Panc1 (cell line): Measurements from ENCODE around the gene RABL3. TPM values are rescaled to one million over a fixed set of nuclear protein-coding genes. Genes with fewer than 3 reads are reported as not detected.

Experiments
- ATAC-seq: fragments of 200-7000 bp; cut with Tn5 transposase; 2 replicates; pipeline ENCODE4 v1.9.1; 2020; ENCODE audit warnings: mild to moderate bottlenecking, moderate library complexity
- BruUV-seq: library from RNA; stranded (reverse); fragments of 400-500 nt; replicated peaks from 2 replicates; lab custom pipeline; 2021; lab: Mats Ljungman, UMichigan
- CTCF ChIA-PET: fragments of 300-600 bp; sonication (Branson Sonifier 250); formaldehyde crosslinking; loops from one replicate; lab custom pipeline; 2022; ENCODE audit warnings: antibody characterized with exemption; lab: Charles Lee
- POLR2A ChIA-PET: fragments of 300-600 bp; sonication (Branson Sonifier 250); formaldehyde crosslinking; loops from one replicate; lab custom pipeline; 2022; ENCODE audit warnings: antibody characterized with exemption; lab: Charles Lee
- DNase-seq: peaks from one replicate; pipeline ENCODE4 v3.0.0-alpha.2; 2010; ENCODE audit warnings: low read depth, low spot score
- H3K27ac ChIP-seq: 2 replicates; pipeline ENCODE4 v1.5.1; 2011; ENCODE audit warnings: mild to moderate bottlenecking, low read length, inconsistent platforms
- H3K27me3 ChIP-seq: fragments of 200-500 bp; sonication (Bioruptor generic); 2 replicates; pipeline ENCODE4 v1.6.0; 2014; ENCODE audit warnings: low read length, inconsistent platforms; ENCODE audit not compliant: control insufficient read depth, insufficient read depth
- H3K36me3 ChIP-seq: fragments of 200-500 bp; sonication (Bioruptor generic); 2 replicates; pipeline ENCODE4 v1.5.1; 2014; ENCODE audit warnings: inconsistent platforms, mild to moderate bottlenecking, low read length, moderate library complexity; ENCODE audit not compliant: control insufficient read depth, insufficient read depth
- H3K4me1 ChIP-seq: 2 replicates; pipeline ENCODE4 v1.5.1; 2011; ENCODE audit warnings: inconsistent platforms, mild to moderate bottlenecking, low read length, moderate library complexity; ENCODE audit not compliant: control insufficient read depth, insufficient read depth
- H3K4me3 ChIP-seq, 2 experiments: 2 replicates each; pipeline ENCODE4 v1.5.1; 2011 to 2012; ENCODE audit warnings: low read depth in 2 of 2, low read length in 2 of 2, mild to moderate bottlenecking in 2 of 2, inconsistent platforms in 1 of 2, moderate library complexity in 1 of 2
- H3K9me3 ChIP-seq: fragments of 200-500 bp; sonication (Bioruptor generic); 2 replicates; pipeline ENCODE4 v1.5.1; 2014; ENCODE audit warnings: low read depth, mild to moderate bottlenecking, inconsistent platforms, low read length, moderate library complexity; ENCODE audit not compliant: control insufficient read depth, insufficient read depth
- CTCF ChIP-seq: fragments of 450-650 bp; IDR thresholded peaks from 2 replicates; pipeline ENCODE4 v1.5.1; 2017; ENCODE audit warnings: mild to moderate bottlenecking
- POLR2AphosphoS5 ChIP-seq: IDR thresholded peaks from 2 replicates; pipeline ENCODE4 v1.6.1; 2012; ENCODE audit warnings: mild to moderate bottlenecking, low read depth, low read length, moderate library complexity
- REST ChIP-seq, 2 experiments: IDR thresholded peaks; 2 replicates each; pipeline ENCODE4 v1.6.1; 2011 to 2012; ENCODE audit warnings: low read depth in 2 of 2, control low read depth in 1 of 2, low read length in 1 of 2, mild to moderate bottlenecking in 1 of 2, moderate library complexity in 1 of 2; ENCODE audit not compliant: insufficient read depth in 1 of 2
- SIN3A ChIP-seq: IDR thresholded peaks from 2 replicates; pipeline ENCODE4 v1.6.1; 2012; ENCODE audit warnings: low read depth, mild to moderate bottlenecking, low read length, moderate library complexity, borderline replicate concordance; ENCODE audit not compliant: insufficient read depth
- TCF7L2 ChIP-seq: IDR thresholded peaks from 2 replicates; pipeline ENCODE4 v1.6.1; 2011; ENCODE audit warnings: mild to moderate bottlenecking, low read depth, low read length, inconsistent platforms
- in situ Hi-C: cut with HindIII; loops from 2 replicates; pipeline ENCODE4 v1.10.0; 2016; ENCODE audit warnings: low sequenced_read_pairs, low pct_unique_long_range_greater_than_20kb
- intact Hi-C: fragments of 100-400 bp; cut with micrococcal nuclease; formaldehyde crosslinking; loops from one replicate; pipeline ENCODE4 v1.10.0; 2022; ENCODE audit not compliant: unreplicated experiment
- total RNA-seq: library from RNA; stranded (reverse); gene quantifications from one replicate; pipeline ENCODE4 v1.2.1, GENCODE V29; 2021; ENCODE audit not compliant: unreplicated experiment

Gene RABL3
- total RNA-seq, 1 experiment from 2014 or later = 15.8 TPM

GRCh38 chr3:120763601-120764000, 21.3 kb upstream of the RABL3 start:
- ChIA-PET POLR2A (no interaction called here), CTCF (interaction anchor here (0.6 kb wide), 1 partner anchor 46 kb away, joined by 3 read pairs; no protein-coding TSS in a partner anchor)
- no TSS peak for BruUV-seq
- no peak for DNase-seq
- Histone ChIP-seq H3K4me3 (no peak overlapping the region), H3K27me3 (no peaks in the 10 kb centered on the region), H3K36me3 (no peaks in the 10 kb centered on the region), H3K9me3 (no peaks in the 10 kb centered on the region), H3K4me1 (no peaks in the 10 kb centered on the region), H3K27ac (no peak overlapping the region)
- TF ChIP-seq SIN3A = no peak
- TF ChIP-seq POLR2AphosphoS5 = no peak
- no peak for TF ChIP-seq TCF7L2
- no peak for TF ChIP-seq CTCF
- TF ChIP-seq REST (IDR thresholded peaks at IDR 0.05; ENCODE audit: insufficient read depth in 1 of 2, low read depth in 2 of 2, low read length in 1 of 2) = no peak
- no peak for ATAC-seq
- in situ Hi-C loops = no loop called here
- intact Hi-C loops = no loop called here

- DNase-seq = no peak
- ATAC-seq = no peak
- POLR2A ChIA-PET = no interaction called here
Observed at GRCh38 chr3:120762615-120763014, 20.3 kb upstream of the RABL3 start.

More at GRCh38 chr3:120762615-120763014, 20.3 kb upstream of the RABL3 start:
- intact Hi-C loops (no loop called here), in situ Hi-C loops (no loop called here)
- CTCF ChIA-PET = no interaction called here
- no peaks in the 10 kb centered on the region for H3K36me3 ChIP-seq
- BruUV-seq = no TSS peak
- TF ChIP-seq SIN3A = no peak
- TF ChIP-seq REST (IDR thresholded peaks at IDR 0.05; ENCODE audit: insufficient read depth in 1 of 2, low read depth in 2 of 2, low read length in 1 of 2) = no peak
- TF ChIP-seq CTCF = no peak
- no peak for TF ChIP-seq POLR2AphosphoS5
- no peak for TF ChIP-seq TCF7L2
- no peaks in the 10 kb centered on the region for H3K4me1 ChIP-seq
- H3K27me3 ChIP-seq = no peaks in the 10 kb centered on the region
- no peak overlapping the region for H3K27ac ChIP-seq
- H3K4me3 ChIP-seq = no peak overlapping the region
- H3K9me3 ChIP-seq = no peaks in the 10 kb centered on the region
